GM19351 (cell line): ENCODE results near the gene SUN5.
A peak's percentile ranks its signal among the peaks of the same experiment; 100 is the strongest.
"Not testable (repeated sequence)": the region's sequence is repeated elsewhere in the genome, so short reads cannot be mapped to it uniquely, and the experiment has no call there.

Experiments used
- ATAC-seq: cut with Tn5 transposase; IDR thresholded peaks from one replicate; pipeline ENCODE4 v1.9.1; 2021; ENCODE audit warnings: mild to moderate bottlenecking, moderate library complexity; ENCODE audit not compliant: unreplicated experiment

SUN5 gene

GRCh38 chr20:32978009-32978335 lies 26.3 kb downstream of the SUN5 start:
- no peak for ATAC-seq

GRCh38 chr20:32977281-32978008 lies 26.8 kb downstream of the SUN5 start:
- no peak for ATAC-seq

GRCh38 chr20:32976746-32977145 lies 27.5 kb downstream of the SUN5 start:
- ATAC-seq = no peak

- no peak for ATAC-seq
Observed at GRCh38 chr20:32975698-32976674, 28.2 kb downstream of the SUN5 start.

GRCh38 chr20:32975121-32975520 lies 29.1 kb downstream of the SUN5 start:
- not testable (repeated sequence) for ATAC-seq

GRCh38 chr20:32974204-32975064 lies 29.8 kb downstream of the SUN5 start:
- not testable (repeated sequence) for ATAC-seq

- no peak for ATAC-seq
Observed at GRCh38 chr20:32973077-32973717, 31.0 kb downstream of the SUN5 start.

- peak; percentile 86 for ATAC-seq
Observed at GRCh38 chr20:32972181-32973076, 31.8 kb downstream of the SUN5 start.

- ATAC-seq = peak; percentile 33
Observed at GRCh38 chr20:32971703-32972161, 32.5 kb downstream of the SUN5 start.

GRCh38 chr20:32970973-32971300 lies 33.3 kb downstream of the SUN5 start:
- no peak for ATAC-seq

- no peak for ATAC-seq
Observed at GRCh38 chr20:32970115-32970972, 33.9 kb downstream of the SUN5 start.

- no peak for ATAC-seq
Observed at GRCh38 chr20:32969356-32970114, 34.7 kb downstream of the SUN5 start.

GRCh38 chr20:32968478-32969241 lies 35.6 kb downstream of the SUN5 start:
- ATAC-seq = no peak

GRCh38 chr20:32967961-32968457 lies 36.2 kb downstream of the SUN5 start:
- no peak for ATAC-seq

GRCh38 chr20:32966881-32967781 lies 37.1 kb downstream of the SUN5 start:
- no peak for ATAC-seq

GRCh38 chr20:32966382-32966781 lies 37.9 kb downstream of the SUN5 start:
- ATAC-seq = no peak
